H1 (cell line): ENCODE results near the gene CNGA4. TPM values are rescaled to one million over a fixed set of nuclear protein-coding genes. Genes with fewer than 3 reads are reported as not detected.

Experiments used
- CTCF ChIA-PET: fragments of 300-600 bp; sonication (Branson Sonifier 250); formaldehyde crosslinking; loops from one replicate; lab custom pipeline; 2021; ENCODE audit not compliant: partially characterized antibody; lab: Charles Lee
- POLR2A ChIA-PET: fragments of 300-600 bp; sonication (Branson Sonifier 250); formaldehyde crosslinking; loops from one replicate; lab custom pipeline; 2021; ENCODE audit warnings: inconsistent platforms; ENCODE audit not compliant: partially characterized antibody; lab: Charles Lee
- DNase-seq, 2 experiments: peaks; one replicate each; pipeline versions ENCODE4 v3.0.0 to v3.0.0-alpha.2; 2010 to 2022; ENCODE audit warnings: low spot score in 2 of 2, low read depth in 1 of 2, mixed read lengths in 1 of 2
- FAIRE-seq: peaks from 2 replicates; lab custom pipeline; 2011; peaks lifted over from hg19 to GRCh38; lab: Jason Lieb, UNC
- H2AFZ ChIP-seq: 2 replicates; pipeline ENCODE4 v1.8.1; 2012; ENCODE audit warnings: low read length, inconsistent platforms
- H2AK5ac ChIP-seq: 2 replicates; pipeline ENCODE4 v1.6.1; 2013; ENCODE audit warnings: low read depth, low read length
- H2BK120ac ChIP-seq: replicated peaks from 2 replicates; pipeline ENCODE3; 2013; ENCODE audit warnings: low read depth, low read length, inconsistent platforms
- H2BK12ac ChIP-seq: 2 replicates; pipeline ENCODE4 v1.6.1; 2013; ENCODE audit warnings: low read depth, low read length
- H2BK15ac ChIP-seq: 2 replicates; pipeline ENCODE4 v1.6.1; 2013; ENCODE audit warnings: low read length
- H2BK20ac ChIP-seq: 2 replicates; pipeline ENCODE4 v1.6.1; 2013; ENCODE audit warnings: low read length
- H2BK5ac ChIP-seq: 2 replicates; pipeline ENCODE4 v1.6.1; 2013; ENCODE audit warnings: low read depth, low read length
- H3K14ac ChIP-seq: 2 replicates; pipeline ENCODE4 v1.6.1; 2013; ENCODE audit warnings: inconsistent platforms; ENCODE audit not compliant: insufficient read length
- H3K18ac ChIP-seq: 2 replicates; pipeline ENCODE4 v1.6.1; 2013; ENCODE audit warnings: low read length; ENCODE audit errors: extremely low read depth
- H3K23ac ChIP-seq: 2 replicates; pipeline ENCODE4 v1.6.1; 2013; ENCODE audit warnings: inconsistent platforms; ENCODE audit not compliant: insufficient read length
- H3K23me2 ChIP-seq: 2 replicates; pipeline ENCODE4 v1.6.1; 2013; ENCODE audit warnings: low read depth, low read length
- H3K27ac ChIP-seq: 2 replicates; pipeline ENCODE4 v1.6.1; 2011; ENCODE audit warnings: low read depth, low read length, inconsistent platforms
- H3K27me3 ChIP-seq, 4 experiments: replicated peaks in 1 of 4; 1 replicate in 1 of 4; 2 replicates in 3 of 4; pipeline versions ENCODE4 v1.6.1 to v1.8.1; 2011 to 2013; ENCODE audit warnings: low read length in 3 of 4, mild to moderate bottlenecking in 3 of 4, inconsistent platforms in 2 of 4, mixed read lengths in 2 of 4, moderate library complexity in 1 of 4; ENCODE audit not compliant: control insufficient read depth in 3 of 4, insufficient read depth in 3 of 4; ENCODE audit errors: extremely low read depth in 1 of 4
- H3K36me3 ChIP-seq, 4 experiments: 2 replicates each; pipeline versions ENCODE4 v1.6.1 to v1.8.1; 2011 to 2013; ENCODE audit warnings: mild to moderate bottlenecking in 4 of 4, low read length in 3 of 4, moderate library complexity in 2 of 4, control low read depth in 1 of 4, inconsistent platforms in 1 of 4; ENCODE audit not compliant: insufficient read depth in 4 of 4, control insufficient read depth in 2 of 4
- H3K4ac ChIP-seq: replicated peaks from 2 replicates; pipeline ENCODE3; 2013; ENCODE audit warnings: low read length, low read depth, mixed read lengths, inconsistent platforms; ENCODE audit not compliant: insufficient read length
- H3K4me1 ChIP-seq, 4 experiments: replicated peaks in 1 of 4; 1 replicate in 1 of 4; 2 replicates in 3 of 4; pipeline versions ENCODE4 v1.6.1 to v1.8.1; 2011 to 2013; ENCODE audit warnings: low read length in 3 of 4, inconsistent platforms in 2 of 4, mixed read lengths in 1 of 4; ENCODE audit not compliant: insufficient read depth in 4 of 4, control insufficient read depth in 3 of 4
- H3K4me2 ChIP-seq, 2 experiments: 2 replicates each; pipeline versions ENCODE4 v1.6.1 to v1.8.1; 2011 to 2013; ENCODE audit warnings: low read depth in 2 of 2, low read length in 2 of 2, control low read depth in 1 of 2, inconsistent platforms in 1 of 2, mild to moderate bottlenecking in 1 of 2; ENCODE audit not compliant: insufficient read depth in 1 of 2
- H3K4me3 ChIP-seq, 4 experiments: fragments of 200-600, 300-600 bp in 1 of 4; sonication (generic), shearing (Covaris generic), sonication (Bioruptor Twin) in 1 of 4; 2 replicates each; pipeline versions ENCODE4 v1.5.1 to v1.8.1; 2011 to 2016; ENCODE audit warnings: low read length in 4 of 4, low read depth in 3 of 4, control low read depth in 2 of 4, inconsistent platforms in 2 of 4, mild to moderate bottlenecking in 2 of 4, mixed read lengths in 1 of 4, moderate library complexity in 1 of 4; ENCODE audit not compliant: insufficient read depth in 2 of 4; ENCODE audit errors: extremely low read depth in 1 of 4
- H3K56ac ChIP-seq: replicated peaks from 2 replicates; pipeline ENCODE3; 2013; ENCODE audit warnings: low read depth, mild to moderate bottlenecking, mixed read lengths, low read length, inconsistent platforms; ENCODE audit not compliant: insufficient read length
- H3K79me1 ChIP-seq: 2 replicates; pipeline ENCODE4 v1.6.1; 2013; ENCODE audit warnings: low read depth, low read length, control low read depth
- H3K79me2 ChIP-seq, 2 experiments: 2 replicates each; pipeline versions ENCODE4 v1.6.1 to v1.8.1; 2012 to 2013; ENCODE audit warnings: low read length in 2 of 2, mild to moderate bottlenecking in 2 of 2, inconsistent platforms in 1 of 2; ENCODE audit not compliant: insufficient read depth in 2 of 2, control insufficient read depth in 1 of 2
- H3K9ac ChIP-seq, 4 experiments: replicated peaks in 1 of 4; 1 replicate in 1 of 4; 2 replicates in 3 of 4; pipeline versions ENCODE4 v1.6.1 to v1.8.1; 2011 to 2013; ENCODE audit warnings: low read depth in 3 of 4, low read length in 3 of 4, control low read depth in 2 of 4, mild to moderate bottlenecking in 2 of 4, moderate library complexity in 2 of 4, inconsistent platforms in 1 of 4; ENCODE audit errors: extremely low read depth in 1 of 4
- H3K9me3 ChIP-seq, 2 experiments: 2 replicates each; pipeline versions ENCODE4 v1.6.1 to v1.8.1; 2012 to 2013; ENCODE audit warnings: mild to moderate bottlenecking in 2 of 2, moderate library complexity in 2 of 2, control low read depth in 1 of 2, inconsistent platforms in 1 of 2, low read depth in 1 of 2, low read length in 1 of 2, mixed read lengths in 1 of 2; ENCODE audit not compliant: insufficient read depth in 2 of 2
- H4K20me1 ChIP-seq, 2 experiments: replicated peaks in 1 of 2; 2 replicates each; pipeline versions ENCODE3 to v1.8.1; 2011 to 2013; ENCODE audit warnings: inconsistent platforms in 2 of 2, low read length in 2 of 2, mild to moderate bottlenecking in 1 of 2; ENCODE audit not compliant: insufficient read depth in 2 of 2, control insufficient read depth in 1 of 2
- H4K5ac ChIP-seq: 2 replicates; pipeline ENCODE4 v1.6.1; 2013; ENCODE audit warnings: low read length, low read depth, mixed read lengths, inconsistent platforms; ENCODE audit not compliant: insufficient read length
- H4K8ac ChIP-seq: 2 replicates; pipeline ENCODE4 v1.8.0; 2013; ENCODE audit warnings: mild to moderate bottlenecking, moderate library complexity, low read length, inconsistent platforms; ENCODE audit not compliant: insufficient read depth; ENCODE audit errors: extremely low read depth
- H4K91ac ChIP-seq: replicated peaks from 2 replicates; pipeline ENCODE3; 2013; ENCODE audit warnings: low read length, mixed read lengths, inconsistent platforms; ENCODE audit not compliant: insufficient read length
- EGR1 ChIP-seq: IDR thresholded peaks from 2 replicates; pipeline ENCODE4 v1.6.1; 2011; ENCODE audit warnings: low read depth, low read length, borderline replicate concordance
- NANOG ChIP-seq: IDR thresholded peaks from 2 replicates; pipeline ENCODE4 v1.6.1; 2011; ENCODE audit warnings: low read length, low read depth, mild to moderate bottlenecking, inconsistent platforms; ENCODE audit not compliant: insufficient read depth, poor library complexity, severe bottlenecking
- RBBP5 ChIP-seq: IDR thresholded peaks from 2 replicates; pipeline ENCODE4 v1.7.1; 2012; ENCODE audit warnings: low read depth, mild to moderate bottlenecking, inconsistent platforms, low read length, moderate library complexity, borderline replicate concordance
- YY1 ChIP-seq: IDR thresholded peaks from 2 replicates; pipeline ENCODE4 v1.6.1; 2011; ENCODE audit warnings: low read depth, mild to moderate bottlenecking, low read length
- polyA plus RNA-seq, 7 experiments: library from polyadenylated mRNA; depleted of rRNA in 3 of 7; stranded (reverse) in 5 of 7; unstranded in 2 of 7; fragments of >200 nt in 5 of 7; fragments of 200-250 nt in 2 of 7; gene quantifications; 1 replicate in 5 of 7; 2 replicates in 1 of 7; 4 replicates in 1 of 7; pipeline versions ENCODE4 v1.2.1 to v1.2.3, GENCODE V29; 2011 to 2013; ENCODE audit warnings: missing spikeins in 2 of 7, mixed read lengths in 2 of 7
- total RNA-seq: library from RNA; stranded (reverse); fragmentation: NEBNext Ultra II Directional; extraction: Animal tissue kit (Norgen Biotek cat#: 25700); gene quantifications from 2 replicates; pipeline ENCODE4 v1.2.1, GENCODE V29; 2021

Gene CNGA4
- total and polyA plus RNA-seq, 2 of the 8 experiments (the other 6 are each of a cell fraction or from before 2014, with no cell fraction given): 0.29 TPM; not detected in 1

DNA sequence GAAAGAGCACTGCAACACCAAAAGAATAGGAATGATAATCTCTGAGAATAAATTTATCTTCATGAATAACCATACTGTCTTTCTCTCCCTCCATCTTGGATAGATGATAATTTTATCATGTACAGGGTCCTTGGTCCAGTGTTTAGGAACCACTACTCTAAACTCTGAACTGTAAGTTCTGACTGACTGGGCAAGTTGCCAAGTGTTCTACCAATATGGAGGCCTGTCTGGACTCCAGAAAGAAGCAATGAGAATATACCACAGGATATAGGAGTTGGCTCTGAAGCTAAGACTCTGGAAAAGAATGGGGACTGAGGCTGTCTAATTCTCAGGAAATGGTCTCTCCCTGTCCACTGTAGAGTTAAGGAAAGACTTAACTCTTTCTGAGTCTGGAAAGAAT is 6.0 kb upstream of the CNGA4 start:
- peaks cover 9% of the 10 kb centered on the region for H3K23me2 ChIP-seq
- no peak overlapping the region for H4K5ac ChIP-seq
- H3K4me3 ChIP-seq: no peak overlapping the region
- no peak overlapping the region for H3K27ac ChIP-seq
- H3K4me1 ChIP-seq: peaks cover 0 to 5% (median 2%) of the 10 kb centered on the region in 4 experiments; a peak in 2 of 7 replicates
- CTCF ChIA-PET: interaction anchor here (0.9 to 7.1 kb wide), 4 partner anchors 18 to 120 kb away, joined by 3 to 51 read pairs (median 4); no protein-coding TSS in a partner anchor
- no peak overlapping the region for H4K91ac ChIP-seq
- TF ChIP-seq YY1 (no peak), RBBP5 (no peak), EGR1 (no peak), NANOG (no peak)
- POLR2A ChIA-PET: no interaction called here
- 0 out of 7 replicates have a peak, but pooled peaks cover 0 to 2% (median 0%) of the 10 kb centered on the region in 4 experiments for H3K27me3 ChIP-seq
- no peak overlapping the region for H2BK20ac ChIP-seq
- no peak overlapping the region for H3K18ac ChIP-seq
- no peak for DNase-seq
- no peak overlapping the region for H3K14ac ChIP-seq
- H2BK120ac ChIP-seq: no peak overlapping the region
- no peak overlapping the region for H4K8ac ChIP-seq
- H4K20me1 ChIP-seq: peaks cover 2 to 7% of the 10 kb centered on the region in 2 experiments
- no peak for FAIRE-seq
- no peaks in the 10 kb centered on the region for H3K36me3 ChIP-seq
- H3K4ac ChIP-seq: no peak overlapping the region
- H3K79me1 ChIP-seq: peaks cover 5% of the 10 kb centered on the region; the same call in 1 of the 2 replicates
- no peak overlapping the region for H2BK15ac ChIP-seq
- H3K23ac ChIP-seq: no peak overlapping the region
- H3K56ac ChIP-seq: no peak overlapping the region
- no peak overlapping the region for H2AFZ ChIP-seq
- H2BK5ac ChIP-seq: no peak overlapping the region
- H3K9me3 ChIP-seq: no peaks in the 10 kb centered on the region
- no peak overlapping the region for H2AK5ac ChIP-seq
- H3K79me2 ChIP-seq: peaks cover 3 to 50% of the 10 kb centered on the region in 2 experiments; a peak in 3 of 4 replicates
- H3K9ac ChIP-seq: no peak overlapping the region
- H3K4me2 ChIP-seq: no peak overlapping the region; a peak in 1 of 4 replicates
- H2BK12ac ChIP-seq: no peak overlapping the region
